Measurements from ENCODE around the gene EGR1.

The EGR1 gene

DNA sequence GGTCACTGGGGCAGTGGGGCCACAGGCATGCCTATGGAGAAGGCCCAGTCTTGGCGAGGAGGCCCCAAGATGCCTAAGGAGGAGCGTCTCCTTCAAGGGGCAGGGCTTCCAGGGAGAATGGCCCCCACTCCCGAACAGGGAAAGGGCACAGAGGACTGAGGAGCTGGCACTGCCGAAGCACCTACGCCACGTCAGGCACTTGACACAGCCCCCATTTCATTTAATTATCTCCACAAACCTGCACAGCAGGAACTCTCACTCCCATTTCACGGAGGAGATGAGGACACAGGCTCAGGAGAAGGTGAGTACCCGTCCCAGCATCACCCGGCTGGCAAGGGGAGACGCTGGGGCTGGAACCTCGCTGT lies 26.0 kb downstream of the EGR1 start:
- TF ChIP-seq, protein P1, sequence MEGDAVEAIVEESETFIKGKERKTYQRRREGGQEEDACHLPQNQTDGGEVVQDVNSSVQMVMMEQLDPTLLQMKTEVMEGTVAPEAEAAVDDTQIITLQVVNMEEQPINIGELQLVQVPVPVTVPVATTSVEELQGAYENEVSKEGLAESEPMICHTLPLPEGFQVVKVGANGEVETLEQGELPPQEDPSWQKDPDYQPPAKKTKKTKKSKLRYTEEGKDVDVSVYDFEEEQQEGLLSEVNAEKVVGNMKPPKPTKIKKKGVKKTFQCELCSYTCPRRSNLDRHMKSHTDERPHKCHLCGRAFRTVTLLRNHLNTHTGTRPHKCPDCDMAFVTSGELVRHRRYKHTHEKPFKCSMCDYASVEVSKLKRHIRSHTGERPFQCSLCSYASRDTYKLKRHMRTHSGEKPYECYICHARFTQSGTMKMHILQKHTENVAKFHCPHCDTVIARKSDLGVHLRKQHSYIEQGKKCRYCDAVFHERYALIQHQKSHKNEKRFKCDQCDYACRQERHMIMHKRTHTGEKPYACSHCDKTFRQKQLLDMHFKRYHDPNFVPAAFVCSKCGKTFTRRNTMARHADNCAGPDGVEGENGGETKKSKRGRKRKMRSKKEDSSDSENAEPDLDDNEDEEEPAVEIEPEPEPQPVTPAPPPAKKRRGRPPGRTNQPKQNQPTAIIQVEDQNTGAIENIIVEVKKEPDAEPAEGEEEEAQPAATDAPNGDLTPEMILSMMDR (IDR thresholded peaks at IDR 0.05; ENCODE audit: borderline replicate concordance, insufficient read depth, low read depth, low read length) = no peak
- peak overlapping the region; percentile 54 for H3K4me3 ChIP-seq (ENCODE audit: low read depth, low read length)

DNA sequence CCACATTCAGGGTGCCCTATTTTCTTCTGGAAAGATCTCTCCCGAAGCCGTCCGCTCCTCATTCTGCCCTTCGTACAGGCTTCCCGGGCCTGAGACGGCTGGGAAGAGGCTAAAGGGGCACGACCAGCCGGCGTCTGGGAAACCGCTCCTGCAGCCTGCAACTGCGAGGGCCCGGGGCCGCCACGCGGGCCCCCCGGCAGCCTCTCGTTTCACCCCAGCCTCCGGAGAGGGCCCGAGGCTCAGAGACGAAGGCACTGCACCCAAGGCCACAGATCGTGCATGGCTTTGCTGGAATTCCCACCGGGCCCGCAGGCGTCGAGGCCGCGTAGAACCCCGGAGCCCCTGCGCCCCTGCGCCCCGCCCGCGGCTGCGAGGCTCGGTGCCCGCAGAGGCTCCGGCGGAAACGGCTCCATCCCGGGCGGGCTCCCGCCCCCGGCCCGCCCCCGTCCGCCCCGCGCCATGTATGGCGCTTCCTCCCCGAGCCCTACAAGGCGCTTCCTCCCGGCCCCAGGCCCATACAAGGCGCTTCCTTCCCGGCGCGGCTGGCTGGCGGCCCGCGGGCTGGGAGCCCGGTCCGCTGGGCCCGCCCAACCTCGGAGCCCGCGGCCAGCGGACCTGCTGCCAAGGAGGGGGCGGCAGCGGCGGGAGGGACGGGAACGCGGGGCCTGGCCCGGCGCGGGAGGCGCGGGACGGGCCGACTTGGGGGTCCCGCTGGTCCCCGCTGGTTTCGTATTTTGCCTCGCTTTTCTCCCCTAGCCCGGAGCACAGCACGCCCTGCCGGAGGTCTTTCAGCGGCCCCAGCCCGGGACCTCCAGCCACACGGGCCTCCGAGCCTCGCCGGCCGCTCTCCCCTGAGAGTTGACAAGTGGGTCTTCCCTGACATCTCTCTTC lies 26.6 kb downstream of the EGR1 start:
- TF ChIP-seq, protein P1 (IDR thresholded peaks at IDR 0.05; ENCODE audit: borderline replicate concordance, insufficient read depth, low read depth, low read length) = no peak
- H3K4me3 ChIP-seq (ENCODE audit: low read depth, low read length) = peak overlapping the region; percentile 58

DNA sequence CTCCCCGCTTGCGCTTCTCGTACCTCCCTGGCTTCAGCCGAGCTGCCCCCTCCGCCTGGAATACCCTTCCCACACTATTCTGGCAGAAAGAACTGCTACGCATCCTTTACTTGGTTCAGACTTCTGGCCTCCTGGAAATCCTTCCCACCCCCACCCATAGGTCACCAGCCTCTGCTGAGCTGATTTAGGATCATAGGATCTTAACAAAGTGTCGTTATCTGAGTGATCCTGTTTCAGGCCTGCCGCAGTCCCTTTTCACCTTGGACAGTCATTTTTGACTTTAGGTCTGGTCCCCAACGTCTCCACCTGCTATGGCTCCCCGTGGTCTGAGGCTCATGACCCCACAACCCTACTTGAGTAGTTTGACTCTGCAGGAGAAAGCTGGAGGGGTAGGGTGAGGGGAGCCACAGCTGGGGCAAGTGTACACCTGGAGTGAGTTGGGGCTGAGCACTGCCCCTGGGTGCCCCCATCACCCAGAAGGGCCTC lies 27.3 kb downstream of the EGR1 start:
- TF ChIP-seq, protein P1 (IDR thresholded peaks at IDR 0.05; ENCODE audit: borderline replicate concordance, insufficient read depth, low read depth, low read length) = no peak

DNA sequence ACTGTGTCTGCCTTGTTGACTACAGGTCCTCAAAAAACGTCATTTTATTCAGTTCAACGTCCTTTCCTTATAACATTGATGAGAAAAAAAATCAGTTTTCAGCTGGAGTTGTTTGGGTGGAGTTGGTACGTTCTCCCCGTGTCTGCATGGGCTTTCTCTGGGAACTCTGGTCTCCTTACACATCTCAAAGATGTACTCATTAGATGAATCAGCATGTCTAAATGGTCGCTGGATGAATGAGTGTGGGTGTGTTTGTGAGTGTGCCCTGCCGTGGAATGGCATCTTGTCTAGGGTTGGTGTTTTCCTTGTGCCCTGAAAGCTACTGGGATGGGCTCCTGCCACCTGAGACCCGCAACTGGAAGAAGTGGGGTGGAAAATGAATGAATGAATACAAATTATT lies 30.1 kb downstream of the EGR1 start:
- no peak overlapping the region for H3K4me3 ChIP-seq (ENCODE audit: low read depth, low read length)
- TF ChIP-seq, protein P1 (IDR thresholded peaks at IDR 0.05; ENCODE audit: borderline replicate concordance, insufficient read depth, low read depth, low read length) = no peak

More for the DNA sequence above, 27.3 kb downstream of the EGR1 start:
- peak overlapping the region; percentile 58 for H3K4me3 ChIP-seq (ENCODE audit: low read depth, low read length)

DNA sequence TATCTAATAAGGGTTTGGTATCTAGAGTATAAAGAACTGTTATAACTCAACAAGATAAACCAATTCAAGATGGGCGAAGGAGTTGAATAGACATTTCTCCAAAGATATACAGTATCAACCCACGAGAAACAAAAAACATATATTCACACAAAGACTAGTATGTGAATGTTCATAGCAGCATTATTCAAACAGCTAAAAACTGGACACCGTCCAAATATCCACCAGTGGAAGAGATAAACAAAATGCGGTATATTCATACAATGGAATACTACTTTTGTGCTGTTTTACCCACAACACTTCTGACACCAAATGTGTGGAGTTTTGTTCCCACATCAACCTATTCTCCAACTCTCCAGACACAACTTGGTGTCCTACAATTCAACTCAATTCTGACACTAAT lies 33.1 kb downstream of the EGR1 start:
- TF ChIP-seq, protein P1 (IDR thresholded peaks at IDR 0.05; ENCODE audit: borderline replicate concordance, insufficient read depth, low read depth, low read length) = no peak
- H3K4me3 ChIP-seq (ENCODE audit: low read depth, low read length) = no peak overlapping the region

DNA sequence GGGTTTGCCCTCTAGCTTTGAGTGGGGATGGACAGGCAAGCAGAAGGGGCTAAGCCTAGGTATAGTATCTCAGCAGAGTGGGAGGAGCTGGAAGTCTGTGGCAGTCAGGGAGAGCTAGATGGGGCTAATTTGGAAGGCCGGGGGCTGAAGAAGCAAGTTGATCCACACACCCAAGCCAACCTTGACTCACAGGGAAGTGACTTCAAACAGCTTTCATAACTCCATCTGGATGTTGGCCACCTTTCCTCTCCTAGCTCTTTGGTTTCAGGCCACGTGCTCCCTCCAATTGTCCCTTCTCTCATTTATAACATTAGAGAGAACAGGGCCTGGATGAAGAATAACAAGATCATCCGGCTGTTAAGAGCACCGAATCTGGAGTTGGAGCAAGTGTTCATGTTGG lies 36.8 kb downstream of the EGR1 start:
- no peak overlapping the region for H3K4me3 ChIP-seq (ENCODE audit: low read depth, low read length)
- TF ChIP-seq, protein P1 (IDR thresholded peaks at IDR 0.05; ENCODE audit: borderline replicate concordance, insufficient read depth, low read depth, low read length) = no peak

DNA sequence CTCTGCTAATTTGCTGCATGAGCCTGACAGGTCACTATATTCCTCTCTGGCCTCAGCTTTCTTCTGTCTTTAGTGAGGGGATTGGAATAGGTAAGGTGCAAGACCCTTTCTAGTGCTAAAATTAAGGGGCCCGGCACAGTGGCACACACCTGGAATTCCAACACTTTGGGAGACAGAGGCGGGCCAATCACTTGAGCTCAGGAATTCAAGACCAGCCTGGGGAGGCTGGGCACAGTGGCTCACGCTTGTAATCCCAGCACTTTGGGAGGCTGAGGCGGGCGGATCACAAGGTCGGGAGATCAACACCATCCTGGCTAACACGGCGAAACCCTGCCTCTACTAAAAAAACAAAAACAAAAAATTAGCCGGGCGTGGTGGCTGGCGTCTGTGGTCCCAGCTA lies 37.2 kb downstream of the EGR1 start:
- TF ChIP-seq, protein P1 (IDR thresholded peaks at IDR 0.05; ENCODE audit: borderline replicate concordance, insufficient read depth, low read depth, low read length) = no peak
- H3K4me3 ChIP-seq (ENCODE audit: low read depth, low read length) = no peak overlapping the region
